Thoracic aorta endothelial cell (primary cell): ENCODE results near the gene IL1RL1. TPM values are rescaled to one million over a fixed set of nuclear protein-coding genes. Genes with fewer than 3 reads are reported as not detected.

Experiments
- total RNA-seq: library from RNA; depleted of rRNA; stranded (reverse); fragments of >200 nt; gene quantifications from 2 replicates; pipeline ENCODE4 v1.2.3, GENCODE V29; 2012

Gene IL1RL1
- total RNA-seq, result 159 and 193 TPM in 2 replicates

GRCh38 chr2:102310964-102311640 is at the start of gene IL1RL1:
IL1RL1 (plus strand) TSS chr2:102311563; CDS start chr2:102338265, 26,702 bp downstream.

DNA sequence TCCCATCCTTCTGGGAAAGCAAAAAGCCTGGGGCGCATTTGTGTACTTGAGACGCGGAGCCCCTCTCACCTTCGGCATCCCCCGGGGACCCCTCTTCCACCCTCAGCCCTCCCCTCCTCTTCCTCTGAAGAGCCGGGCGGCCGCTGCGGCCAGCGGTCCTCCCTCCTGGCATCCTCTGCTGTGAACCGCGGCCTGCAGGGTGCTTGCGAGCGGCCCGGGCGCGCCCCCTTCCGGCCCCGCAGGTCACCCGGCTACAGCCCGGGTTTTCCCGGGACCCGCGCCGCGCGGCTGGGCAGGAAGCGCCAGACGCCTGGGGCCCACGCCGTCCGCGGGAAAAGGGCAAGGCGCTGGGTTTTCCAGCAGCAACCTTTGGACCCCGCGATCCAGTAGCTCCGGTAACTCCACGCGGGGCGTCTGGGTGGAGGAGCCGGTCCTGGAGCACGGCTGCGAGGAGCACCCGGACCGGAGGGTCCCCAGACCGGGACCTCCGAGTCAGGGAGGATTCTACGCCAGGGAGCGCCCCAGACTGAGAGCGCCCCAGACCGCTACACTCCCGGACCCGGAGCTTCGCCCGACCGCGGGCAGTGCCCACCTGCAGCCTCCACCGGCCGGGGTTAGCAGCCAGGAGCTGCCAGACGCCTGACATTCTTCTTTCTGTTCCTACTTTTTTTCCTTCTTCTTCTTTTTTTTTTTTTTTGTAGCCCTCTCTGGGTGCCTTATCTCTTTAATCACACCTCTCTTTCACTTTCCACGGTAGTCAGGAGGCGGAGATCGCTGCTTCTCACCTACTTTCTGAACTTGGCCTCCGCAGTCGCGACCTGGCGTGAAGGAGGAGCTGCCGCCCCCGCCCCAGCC is 44.4 kb downstream of the IL1RL1 start, which contains the start of gene IL18R1:
IL18R1 (plus strand) TSS at position 271 of the 855 bp plus-strand sequence. CDS start 6,865 bp downstream, outside the sequence.

Other genes starting within 250 kb of the IL1RL1 start
- 5.4 and 10.9 TPM in 2 replicates for gene IL1R1, start 168.8 kb upstream of the IL1RL1 start, total RNA-seq
- gene IL1RL2, start 124.5 kb upstream of the IL1RL1 start, total RNA-seq, result 0.07 TPM in 1 of 2 replicates, not detected in the other
- gene IL18R1, start 44.2 kb downstream of the IL1RL1 start, total RNA-seq, result 6.4 TPM in 2 replicates
- 0.07 TPM in 1 of 2 replicates, not detected in the other for gene IL18RAP, start 111.6 kb downstream of the IL1RL1 start, total RNA-seq
- not detected in 2 replicates for gene SLC9A4, start 161.7 kb downstream of the IL1RL1 start, total RNA-seq